Astrocyte (in vitro differentiated cells and primary cell): ENCODE data around the gene FBXW8. TPM values are rescaled to one million over a fixed set of nuclear protein-coding genes. Genes with fewer than 3 reads are reported as not detected.

ENCODE experiments used
- DNase-seq: peaks from one replicate; pipeline ENCODE4 v3.0.0-alpha.2; 2010; ENCODE audit warnings: low read depth
- FAIRE-seq: peaks from 2 replicates; lab custom pipeline; 2011; peaks lifted over from hg19 to GRCh38; lab: Jason Lieb, UNC
- H2AFZ ChIP-seq: 2 replicates; pipeline ENCODE4 v1.6.0; 2012; ENCODE audit warnings: low read depth, low read length, inconsistent platforms
- H3K27ac ChIP-seq: 2 replicates; pipeline ENCODE4 v1.5.1; 2011; ENCODE audit warnings: low read depth, low read length, inconsistent platforms
- H3K27me3 ChIP-seq: 2 replicates; pipeline ENCODE4 v1.6.0; 2011; ENCODE audit warnings: low read length, inconsistent platforms; ENCODE audit not compliant: insufficient read depth
- H3K36me3 ChIP-seq: 2 replicates; pipeline ENCODE4 v1.5.1; 2011; ENCODE audit warnings: low read length, inconsistent platforms; ENCODE audit not compliant: insufficient read depth
- H3K4me1 ChIP-seq: 2 replicates; pipeline ENCODE4 v1.5.1; 2011; ENCODE audit warnings: low read length, inconsistent platforms; ENCODE audit not compliant: insufficient read depth
- H3K4me2 ChIP-seq: 2 replicates; pipeline ENCODE4 v1.6.0; 2012; ENCODE audit warnings: low read length, inconsistent platforms
- H3K4me3 ChIP-seq: 2 replicates; pipeline ENCODE4 v1.5.1; 2011; ENCODE audit warnings: low read depth, mild to moderate bottlenecking, low read length, inconsistent platforms; ENCODE audit not compliant: insufficient read depth
- H3K79me2 ChIP-seq: 2 replicates; pipeline ENCODE4 v1.6.0; 2012; ENCODE audit warnings: mild to moderate bottlenecking, low read length, inconsistent platforms; ENCODE audit not compliant: insufficient read depth
- H3K9ac ChIP-seq: 2 replicates; pipeline ENCODE4 v1.6.0; 2012; ENCODE audit warnings: mild to moderate bottlenecking, low read length, inconsistent platforms
- H3K9me3 ChIP-seq: 2 replicates; pipeline ENCODE4 v1.5.1; 2012; ENCODE audit warnings: low read depth, mild to moderate bottlenecking, low read length, inconsistent platforms; ENCODE audit not compliant: insufficient read depth
- H4K20me1 ChIP-seq: 2 replicates; pipeline ENCODE4 v1.6.0; 2012; ENCODE audit warnings: low read length, inconsistent platforms; ENCODE audit not compliant: insufficient read depth
- H3K27ac Mint-ChIP-seq: one replicate; pipeline ENCODE4 v1.8.0; 2021; ENCODE audit warnings: mild to moderate bottlenecking, mixed read lengths; ENCODE audit not compliant: unreplicated experiment
- H3K27me3 Mint-ChIP-seq: one replicate; pipeline ENCODE4 v1.8.0; 2021; ENCODE audit warnings: low read depth, mixed read lengths; ENCODE audit not compliant: unreplicated experiment
- H3K36me3 Mint-ChIP-seq: one replicate; pipeline ENCODE4 v1.8.0; 2021; ENCODE audit warnings: low read depth, mixed read lengths; ENCODE audit not compliant: unreplicated experiment
- H3K4me1 Mint-ChIP-seq: one replicate; pipeline ENCODE4 v1.8.0; 2021; ENCODE audit warnings: low read depth, mixed read lengths; ENCODE audit not compliant: unreplicated experiment
- H3K4me3 Mint-ChIP-seq: one replicate; pipeline ENCODE4 v1.8.0; 2021; ENCODE audit warnings: mild to moderate bottlenecking, moderate library complexity, mixed read lengths; ENCODE audit not compliant: unreplicated experiment
- H3K9me3 Mint-ChIP-seq: one replicate; pipeline ENCODE4 v1.8.0; 2021; ENCODE audit warnings: mild to moderate bottlenecking, mixed read lengths; ENCODE audit not compliant: unreplicated experiment
- CTCF ChIP-seq: IDR thresholded peaks from 2 replicates; pipeline ENCODE4 v1.5.1; 2011; ENCODE audit warnings: low read depth, mild to moderate bottlenecking, inconsistent platforms, low read length, moderate library complexity; ENCODE audit not compliant: insufficient read depth
- EZH2 ChIP-seq: IDR thresholded peaks from 2 replicates; pipeline ENCODE4 v1.6.1; 2012; ENCODE audit warnings: mild to moderate bottlenecking, low read length, inconsistent platforms; ENCODE audit not compliant: insufficient read depth
- total RNA-seq: library from RNA; stranded (reverse); gene quantifications from 2 replicates; pipeline ENCODE4 v1.2.1, GENCODE V29; 2021

FBXW8 gene
- total RNA-seq, 1 donor from 2014 or later: 26.4 TPM

DNA sequence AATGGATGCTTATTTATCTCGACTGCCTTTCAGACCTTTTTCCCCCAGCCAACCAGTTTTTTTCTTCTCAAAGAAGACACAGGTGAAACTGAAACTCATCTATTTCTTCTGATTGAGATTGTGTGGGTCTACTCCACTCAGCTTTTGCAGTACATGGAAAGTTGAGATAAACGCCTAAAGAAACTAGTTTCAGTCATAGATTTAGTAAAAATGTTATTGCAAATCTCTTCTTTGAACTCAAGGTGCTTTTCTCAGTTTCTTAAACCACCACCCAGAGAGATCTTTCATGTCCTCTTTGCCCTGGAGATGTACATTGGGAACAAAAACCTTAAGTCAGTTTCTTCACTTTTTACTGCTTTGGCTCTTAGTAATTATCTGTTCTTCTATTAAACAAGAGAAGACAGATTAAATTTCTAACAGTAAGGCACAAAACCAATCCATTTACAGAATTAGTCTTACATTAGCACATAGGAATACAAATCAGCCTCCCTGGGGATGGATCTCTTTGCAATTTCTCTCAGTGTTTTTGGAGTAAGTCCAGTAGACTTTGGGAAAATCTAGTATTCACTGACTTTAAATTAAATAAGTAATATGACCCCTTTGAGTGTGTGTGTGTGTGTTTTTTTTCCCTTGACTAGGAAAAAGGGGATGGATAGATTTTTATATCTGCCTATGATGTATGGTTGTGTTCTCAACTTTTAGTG lies 11.6 kb downstream of the FBXW8 start:
- H3K79me2 ChIP-seq: peaks cover 60% of the 10 kb centered on the region

GRCh38 chr12:116924558-116925453 lies 14.1 kb downstream of the FBXW8 start:
- peaks cover 8% of the 10 kb centered on the region for H3K36me3 ChIP-seq
- H3K9me3 ChIP-seq: no peaks in the 10 kb centered on the region
- Mint-ChIP-seq H3K27me3 (no peaks in the 10 kb centered on the region), H3K9me3 (no peaks in the 10 kb centered on the region), H3K4me1 (peaks cover 17% of the 10 kb centered on the region), H3K36me3 (peaks cover 11% of the 10 kb centered on the region), H3K27ac (peak overlapping the region; percentile 82), H3K4me3 (no peak overlapping the region)
- H4K20me1 ChIP-seq: peaks cover 72% of the 10 kb centered on the region
- peak; percentile 88 for DNase-seq
- no peaks in the 10 kb centered on the region for H3K27me3 ChIP-seq
- peaks cover 45% of the 10 kb centered on the region for H3K79me2 ChIP-seq
- no peak for FAIRE-seq
- no peak overlapping the region for H3K27ac ChIP-seq
- H3K4me1 ChIP-seq: peaks cover 14% of the 10 kb centered on the region
- no peak overlapping the region for H2AFZ ChIP-seq
- TF ChIP-seq EZH2: no peak
- no peak for TF ChIP-seq CTCF
- H3K4me3 ChIP-seq: no peak overlapping the region
- peak overlapping the region; percentile 55 for H3K4me2 ChIP-seq
- H3K9ac ChIP-seq: no peak overlapping the region

More for the DNA sequence above, 11.6 kb downstream of the FBXW8 start:
- Histone ChIP-seq H3K4me2 (no peak overlapping the region), H3K4me1 (peaks cover 14% of the 10 kb centered on the region), H2AFZ (no peak overlapping the region), H3K27ac (no peak overlapping the region), H3K4me3 (no peak overlapping the region), H4K20me1 (peaks cover 90% of the 10 kb centered on the region), H3K27me3 (no peaks in the 10 kb centered on the region), H3K36me3 (peaks cover 5% of the 10 kb centered on the region), H3K9ac (no peak overlapping the region), H3K9me3 (no peaks in the 10 kb centered on the region)
- TF ChIP-seq EZH2 (no peak), CTCF (no peak)
- Mint-ChIP-seq H3K27me3 (no peaks in the 10 kb centered on the region), H3K27ac (no peak overlapping the region), H3K36me3 (peaks cover 13% of the 10 kb centered on the region), H3K4me1 (peaks cover 21% of the 10 kb centered on the region), H3K9me3 (no peaks in the 10 kb centered on the region), H3K4me3 (no peak overlapping the region)
- FAIRE-seq (no peak), DNase-seq (no peak)
